Hematopoietic multipotent progenitor cell treated with erythropoietin and hydrocortisone succinate and interleukin-3 and kit ligand, for 4 days (in vitro differentiated cells): ENCODE data around the gene UBASH3B.
"Not testable (repeated sequence)": the region's sequence is repeated elsewhere in the genome, so short reads cannot be mapped to it uniquely, and the experiment has no call there.

Experiments
- DNase-seq: peaks from one replicate; pipeline ENCODE4 v3.0.0-alpha.2; 2015

The UBASH3B gene

GRCh38 chr11:122655527-122656072, at the start of gene UBASH3B:
Gene UBASH3B (plus strand): TSS chr11:122655722. CDS start chr11:122656050, 328 bp downstream.
- DNase-seq, result peak; percentile 90

GRCh38 chr11:122607162-122607561, 48.4 kb upstream of the UBASH3B start:
- not testable (repeated sequence) for DNase-seq

GRCh38 chr11:122612123-122612824, 43.2 kb upstream of the UBASH3B start:
- DNase-seq, result no peak

- DNase-seq, result no peak
Measured at GRCh38 chr11:122616718-122617117, 38.8 kb upstream of the UBASH3B start.

GRCh38 chr11:122617297-122617696, 38.2 kb upstream of the UBASH3B start:
- DNase-seq, result no peak

GRCh38 chr11:122617926-122618325, 37.6 kb upstream of the UBASH3B start:
- no peak for DNase-seq

- no peak for DNase-seq
Measured at GRCh38 chr11:122618927-122619326, 36.6 kb upstream of the UBASH3B start.

GRCh38 chr11:122619757-122620156, 35.8 kb upstream of the UBASH3B start:
- DNase-seq, result no peak

GRCh38 chr11:122625501-122625900, 30.0 kb upstream of the UBASH3B start:
- not testable (repeated sequence) for DNase-seq

- no peak for DNase-seq
Measured at GRCh38 chr11:122625976-122626665, 29.4 kb upstream of the UBASH3B start.

- DNase-seq, result no peak
Measured at GRCh38 chr11:122627745-122628144, 27.8 kb upstream of the UBASH3B start.

- peak; percentile 89 for DNase-seq
Measured at GRCh38 chr11:122628810-122629555, 26.5 kb upstream of the UBASH3B start.

- DNase-seq, result no peak
Measured at GRCh38 chr11:122632181-122632824, 23.2 kb upstream of the UBASH3B start.

GRCh38 chr11:122633219-122633829, 22.2 kb upstream of the UBASH3B start:
- DNase-seq, result peak; percentile 79

GRCh38 chr11:122634501-122634900, 21.0 kb upstream of the UBASH3B start:
- peak; percentile 39 for DNase-seq

GRCh38 chr11:122637541-122637940, 18.0 kb upstream of the UBASH3B start:
- peak; percentile 36 for DNase-seq

GRCh38 chr11:122642472-122642922, 13.0 kb upstream of the UBASH3B start:
- no peak for DNase-seq

- no peak for DNase-seq
Measured at GRCh38 chr11:122642971-122643370, 12.6 kb upstream of the UBASH3B start.

- no peak for DNase-seq
Measured at GRCh38 chr11:122645847-122646246, 9.7 kb upstream of the UBASH3B start.

GRCh38 chr11:122646549-122647340, 8.8 kb upstream of the UBASH3B start:
- DNase-seq, result no peak

- DNase-seq, result no peak
Measured at GRCh38 chr11:122647736-122648275, 7.7 kb upstream of the UBASH3B start.
